IPS-NIHi7 (cell line): ENCODE data around the gene RBM38.
"Not testable (repeated sequence)": the region's sequence is repeated elsewhere in the genome, so short reads cannot be mapped to it uniquely, and the experiment has no call there.

Source experiments
- DNase-seq: peaks from one replicate; pipeline ENCODE4 v3.0.0; 2012; ENCODE audit warnings: mixed read lengths; ENCODE audit errors: extremely low spot score

The RBM38 gene

GRCh38 chr20:57417830-57418780 lies 26.9 kb downstream of the RBM38 start:
- no peak for DNase-seq

GRCh38 chr20:57419479-57419878 lies 28.3 kb downstream of the RBM38 start:
- not testable (repeated sequence) for DNase-seq

- no peak for DNase-seq
Measured at GRCh38 chr20:57420571-57421252, 29.5 kb downstream of the RBM38 start.

GRCh38 chr20:57421253-57422220 lies 30.3 kb downstream of the RBM38 start:
- DNase-seq: no peak

GRCh38 chr20:57422254-57422653 lies 31.1 kb downstream of the RBM38 start:
- no peak for DNase-seq

- DNase-seq: peak; percentile 72
Measured at GRCh38 chr20:57425150-57426013, 34.2 kb downstream of the RBM38 start.

- no peak for DNase-seq
Measured at GRCh38 chr20:57426271-57426689, 35.1 kb downstream of the RBM38 start.

- no peak for DNase-seq
Measured at GRCh38 chr20:57426831-57427230, 35.6 kb downstream of the RBM38 start.

GRCh38 chr20:57428324-57429158 lies 37.3 kb downstream of the RBM38 start:
- DNase-seq: no peak

GRCh38 chr20:57429159-57429496 lies 37.9 kb downstream of the RBM38 start:
- DNase-seq: no peak

- no peak for DNase-seq
Measured at GRCh38 chr20:57429580-57430200, 38.5 kb downstream of the RBM38 start.

- not testable (repeated sequence) for DNase-seq
Measured at GRCh38 chr20:57430201-57430596, 39.0 kb downstream of the RBM38 start.

GRCh38 chr20:57431539-57431835 lies 40.3 kb downstream of the RBM38 start:
- no peak for DNase-seq

GRCh38 chr20:57432480-57432861 lies 41.3 kb downstream of the RBM38 start:
- no peak for DNase-seq

- DNase-seq: no peak
Measured at GRCh38 chr20:57432862-57433491, 41.8 kb downstream of the RBM38 start.

GRCh38 chr20:57433657-57434389 lies 42.6 kb downstream of the RBM38 start:
- no peak for DNase-seq

- no peak for DNase-seq
Measured at GRCh38 chr20:57434390-57434700, 43.1 kb downstream of the RBM38 start.

- no peak for DNase-seq
Measured at GRCh38 chr20:57435105-57435497, 43.9 kb downstream of the RBM38 start.
